ENCODE data around the gene SAMD7.

SAMD7 gene

GRCh38 chr3:169913323-169913722 is 2.0 kb downstream of the SAMD7 start:
- DNase-seq (ENCODE audit: low read depth), result no peak

GRCh38 chr3:169914321-169914720 is 2.9 kb downstream of the SAMD7 start:
- no peak for DNase-seq (ENCODE audit: low read depth)

- DNase-seq (ENCODE audit: low read depth), result no peak
Observed at GRCh38 chr3:169923189-169923588, 11.8 kb downstream of the SAMD7 start.

GRCh38 chr3:169923831-169924230 is 12.5 kb downstream of the SAMD7 start:
- no peak for DNase-seq (ENCODE audit: low read depth)

GRCh38 chr3:169929830-169930519 is 18.6 kb downstream of the SAMD7 start:
- DNase-seq (ENCODE audit: low read depth), result no peak

- DNase-seq (ENCODE audit: low read depth), result no peak
Observed at GRCh38 chr3:169930843-169931242, 19.5 kb downstream of the SAMD7 start.

GRCh38 chr3:169931747-169932520 is 20.6 kb downstream of the SAMD7 start:
- DNase-seq (ENCODE audit: low read depth), result no peak

- no peak for DNase-seq (ENCODE audit: low read depth)
Observed at GRCh38 chr3:169939320-169939719, 27.9 kb downstream of the SAMD7 start.

- no peak for DNase-seq (ENCODE audit: low read depth)
Observed at GRCh38 chr3:169939751-169940150, 28.4 kb downstream of the SAMD7 start.

GRCh38 chr3:169940470-169941181 is 29.3 kb downstream of the SAMD7 start:
- no peak for DNase-seq (ENCODE audit: low read depth)

- DNase-seq (ENCODE audit: low read depth), result no peak
Observed at GRCh38 chr3:169945313-169945712, 33.9 kb downstream of the SAMD7 start.

GRCh38 chr3:169946336-169946735 is 35.0 kb downstream of the SAMD7 start:
- DNase-seq (ENCODE audit: low read depth), result no peak

GRCh38 chr3:169948559-169949448 is 37.4 kb downstream of the SAMD7 start:
- no peak for DNase-seq (ENCODE audit: low read depth)

- no peak for DNase-seq (ENCODE audit: low read depth)
Observed at GRCh38 chr3:169952045-169952444, 40.7 kb downstream of the SAMD7 start.

GRCh38 chr3:169953462-169954141 is 42.2 kb downstream of the SAMD7 start:
- DNase-seq (ENCODE audit: low read depth), result no peak

GRCh38 chr3:169954142-169954756 is 42.9 kb downstream of the SAMD7 start:
- DNase-seq (ENCODE audit: low read depth), result no peak

GRCh38 chr3:169955406-169955805 is 44.0 kb downstream of the SAMD7 start:
- DNase-seq (ENCODE audit: low read depth), result no peak

GRCh38 chr3:169964176-169964575 is 52.8 kb downstream of the SAMD7 start:
- no peak for DNase-seq (ENCODE audit: low read depth)

- DNase-seq (ENCODE audit: low read depth), result no peak
Observed at GRCh38 chr3:169965562-169966427, 54.4 kb downstream of the SAMD7 start.

- DNase-seq (ENCODE audit: low read depth), result peak; percentile 90
Observed at GRCh38 chr3:169966428-169966950, 55.1 kb downstream of the SAMD7 start, which contains the start of gene SEC62. Gene SEC62 (plus strand): TSS chr3:169966807. CDS start chr3:169966823, 16 bp downstream.
